Globus pallidus (tissue), 1 donor: ENCODE data around the gene SYT2.
"Not testable (repeated sequence)": the region's sequence is repeated elsewhere in the genome, so short reads cannot be mapped to it uniquely, and the experiment has no call there.

Experiments used
- DNase-seq: peaks from one replicate; pipeline ENCODE4 v3.0.0-alpha.2; 2015; ENCODE audit warnings: low spot score

The SYT2 gene

GRCh38 chr1:202623075-202623474 lies 87.2 kb downstream of the SYT2 start:
- DNase-seq: no peak

GRCh38 chr1:202622388-202622787 lies 87.9 kb downstream of the SYT2 start:
- DNase-seq: no peak

- no peak for DNase-seq
Observed at GRCh38 chr1:202621446-202621845, 88.8 kb downstream of the SYT2 start.

- DNase-seq: not testable (repeated sequence)
Observed at GRCh38 chr1:202620036-202620435, 90.2 kb downstream of the SYT2 start.

GRCh38 chr1:202619505-202619904 lies 90.7 kb downstream of the SYT2 start:
- DNase-seq: no peak

- not testable (repeated sequence) for DNase-seq
Observed at GRCh38 chr1:202619012-202619411, 91.2 kb downstream of the SYT2 start.

GRCh38 chr1:202616355-202616915 lies 93.8 kb downstream of the SYT2 start:
- no peak for DNase-seq

GRCh38 chr1:202615501-202616354 lies 94.5 kb downstream of the SYT2 start:
- peak; percentile 47 for DNase-seq

GRCh38 chr1:202615208-202615500 lies 95.1 kb downstream of the SYT2 start:
- not testable (repeated sequence) for DNase-seq

GRCh38 chr1:202614363-202615207 lies 95.7 kb downstream of the SYT2 start:
- DNase-seq: not testable (repeated sequence)

- DNase-seq: no peak
Observed at GRCh38 chr1:202613571-202613970, 96.7 kb downstream of the SYT2 start.

GRCh38 chr1:202612036-202612435 lies 98.2 kb downstream of the SYT2 start:
- not testable (repeated sequence) for DNase-seq

- DNase-seq: no peak
Observed at GRCh38 chr1:202605515-202605914, 104.7 kb downstream of the SYT2 start.

- no peak for DNase-seq
Observed at GRCh38 chr1:202603435-202603834, 106.8 kb downstream of the SYT2 start.

- DNase-seq: no peak
Observed at GRCh38 chr1:202600432-202601041, 109.7 kb downstream of the SYT2 start.

- DNase-seq: peak; percentile 35
Observed at GRCh38 chr1:202599669-202600431, 110.4 kb downstream of the SYT2 start.

GRCh38 chr1:202597090-202597761 lies 113.0 kb downstream of the SYT2 start:
- DNase-seq: no peak

GRCh38 chr1:202596638-202597037 lies 113.6 kb downstream of the SYT2 start:
- no peak for DNase-seq

- no peak for DNase-seq
Observed at GRCh38 chr1:202593845-202594244, 116.4 kb downstream of the SYT2 start.

- DNase-seq: no peak
Observed at GRCh38 chr1:202592146-202592545, 118.1 kb downstream of the SYT2 start.

- no peak for DNase-seq
Observed at GRCh38 chr1:202591515-202591914, 118.7 kb downstream of the SYT2 start.
